NT2/D1 (cell line): ENCODE data around the gene DOCK9.

Experiments
- SUZ12 ChIP-seq: IDR thresholded peaks from 2 replicates; pipeline ENCODE4 v1.6.1; 2011; ENCODE audit not compliant: insufficient read length, insufficient read depth; ENCODE audit errors: extremely low read depth
- YY1 ChIP-seq: IDR thresholded peaks from 2 replicates; pipeline ENCODE4 v1.6.1; 2011; ENCODE audit not compliant: insufficient read length, insufficient read depth
- ZNF274 ChIP-seq: IDR thresholded peaks from 2 replicates; pipeline ENCODE4 v1.6.1; 2011; ENCODE audit warnings: mild to moderate bottlenecking, low read depth, low read length

GRCh38 chr13:98990701-98991100 is 12.8 kb upstream of the DOCK9 start:
- no peak for TF ChIP-seq SUZ12
- TF ChIP-seq ZNF274: no peak
- no peak for TF ChIP-seq YY1
